Measurements from ENCODE around the gene ZNF236.

- TF ChIP-seq CTCF (IDR thresholded peaks at IDR 0.05; ENCODE audit: poor library complexity) (no peak), EZH2 (IDR thresholded peaks at IDR 0.05; ENCODE audit: borderline replicate concordance) (no peak)
Observed at GRCh38 chr18:76896677-76897076, 74.3 kb downstream of the ZNF236 start.
